Right lobe of liver (tissue), 4 donors: ENCODE data around the gene SINHCAF.

Source experiments
- CTCF ChIP-seq, 4 donors: fragments of 200-600 bp in 3 of 4; fragments of 450-650 bp in 1 of 4; IDR thresholded peaks; one replicate each; pipeline versions ENCODE4 v1.5.1 to v1.8.0; 2016 to 2022; ENCODE audit warnings: antibody characterized with exemption in 4 of 4, mild to moderate bottlenecking in 2 of 4
- POLR2A ChIP-seq: fragments of 450-650 bp; IDR thresholded peaks from one replicate; pipeline ENCODE4 v1.6.1; 2017; ENCODE audit warnings: antibody characterized with exemption, mild to moderate bottlenecking
- donor health status: DM: no; HTN: no; CAD: no.
- donor health status: DM: no; HTN: no; CAD: no.
- donor health status: DM: no; HTN: yes; CAD: no.

DNA sequence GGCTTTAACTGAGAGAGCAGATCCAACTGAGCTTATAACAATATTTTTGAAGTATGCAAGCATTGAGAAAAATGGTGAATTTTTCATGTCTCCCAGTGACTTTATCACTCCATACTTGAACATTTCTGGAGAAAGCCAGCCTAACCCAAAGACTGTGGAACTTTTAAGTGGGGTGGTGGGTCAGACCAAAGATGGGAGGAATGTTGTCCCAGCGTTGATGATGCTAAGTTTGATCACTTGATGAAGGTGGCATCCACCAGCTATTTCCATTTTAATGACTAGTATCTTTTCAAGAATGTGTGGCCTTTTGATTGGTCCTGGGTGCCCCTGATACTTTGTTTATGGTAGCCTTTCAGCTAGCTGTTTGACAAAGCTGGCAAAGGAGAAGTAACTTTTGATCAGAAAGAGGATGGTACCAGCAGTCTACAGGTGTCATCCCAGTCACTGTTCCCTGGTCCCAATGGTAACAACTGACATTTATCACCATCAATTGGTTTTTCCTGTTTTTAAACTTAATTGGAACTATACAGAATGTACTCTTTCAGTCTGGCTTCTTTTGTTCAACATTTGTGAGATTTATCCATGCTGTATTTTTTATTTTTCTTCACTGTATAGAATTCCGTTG lies 14.2 kb downstream of the SINHCAF start:
- no peak for TF ChIP-seq POLR2A
- TF ChIP-seq CTCF (IDR thresholded peaks at IDR 0.05) = no peak
